Activated CD8-positive, alpha-beta memory T cell treated with anti-CD3 and anti-CD28 coated beads, Interleukin-2, amount 50 U/mL, for 4 hours (primary cell): ENCODE measurements around the gene STBD1.
"Not testable (repeated sequence)": the region's sequence is repeated elsewhere in the genome, so short reads cannot be mapped to it uniquely, and the experiment has no call there.

Experiments used
- DNase-seq: peaks from one replicate; pipeline ENCODE4 v3.0.0-alpha.2; 2020

Gene STBD1

GRCh38 chr4:76334885-76335284 lies 28.4 kb downstream of the STBD1 start:
- DNase-seq: no peak

DNA sequence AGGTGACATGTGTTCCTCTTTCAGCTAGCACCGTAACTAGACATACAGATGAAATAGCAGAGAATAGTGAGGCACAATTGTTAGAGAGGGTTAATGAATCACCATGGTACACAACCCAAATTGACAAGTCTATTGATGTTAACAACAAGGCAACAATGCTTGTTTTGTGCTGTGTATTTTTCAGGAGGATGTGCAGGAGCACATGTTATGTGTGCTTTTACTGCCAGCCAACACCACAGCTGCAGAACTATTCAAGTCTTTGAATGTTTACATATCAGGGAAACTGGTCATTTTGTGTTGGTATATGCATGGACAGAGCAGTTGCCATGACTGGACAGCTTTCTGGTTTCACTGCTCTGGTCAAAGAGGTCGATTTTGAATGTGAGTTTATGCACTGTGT lies 32.8 kb downstream of the STBD1 start:
- DNase-seq: no peak

GRCh38 chr4:76341063-76341462 lies 34.5 kb downstream of the STBD1 start:
- no peak for DNase-seq

DNA sequence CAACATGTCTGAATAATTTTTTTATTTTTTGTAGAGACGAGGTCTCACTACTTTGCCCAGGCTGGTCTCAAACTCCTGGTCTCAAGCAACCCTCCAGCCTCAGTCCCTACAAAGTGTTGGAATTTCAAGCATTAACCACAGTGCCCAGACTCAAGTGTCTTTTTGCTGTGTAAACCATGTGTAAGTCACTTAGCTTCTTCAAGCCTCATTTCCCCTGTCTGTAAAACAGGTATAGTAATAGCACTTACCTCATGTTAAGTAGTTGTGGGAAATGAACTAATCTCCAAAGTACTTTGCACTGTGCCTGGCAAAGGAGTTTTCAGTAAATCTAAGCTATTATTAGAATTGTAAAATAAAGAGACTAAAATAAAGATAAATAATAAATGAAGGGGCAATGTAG lies 35.7 kb downstream of the STBD1 start:
- no peak for DNase-seq

DNA sequence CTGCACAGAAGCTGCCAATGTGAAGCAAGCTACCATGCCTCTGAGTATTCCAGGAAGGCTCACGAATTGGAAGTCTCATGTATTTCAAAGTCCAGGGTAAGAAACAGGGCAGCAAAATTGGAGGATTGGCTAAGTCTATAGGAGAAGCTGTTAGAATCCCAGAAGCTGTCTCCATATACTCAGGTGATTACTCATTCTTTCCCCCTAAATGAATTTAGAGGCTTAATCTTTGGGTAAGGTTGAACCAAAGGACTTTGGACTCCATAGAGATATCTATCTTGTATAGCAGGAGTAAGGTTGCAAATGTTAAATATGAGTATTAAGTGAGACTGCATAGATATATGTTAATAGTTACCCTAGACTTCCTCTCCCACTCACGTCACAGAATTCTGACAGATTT lies 36.3 kb downstream of the STBD1 start:
- no peak for DNase-seq

- no peak for DNase-seq
These were observed 48.3 kb downstream of the STBD1 start for GRCh38 chr4:76354517-76355473.

- no peak for DNase-seq
These were observed 51.4 kb downstream of the STBD1 start for GRCh38 chr4:76357981-76358380.

DNA sequence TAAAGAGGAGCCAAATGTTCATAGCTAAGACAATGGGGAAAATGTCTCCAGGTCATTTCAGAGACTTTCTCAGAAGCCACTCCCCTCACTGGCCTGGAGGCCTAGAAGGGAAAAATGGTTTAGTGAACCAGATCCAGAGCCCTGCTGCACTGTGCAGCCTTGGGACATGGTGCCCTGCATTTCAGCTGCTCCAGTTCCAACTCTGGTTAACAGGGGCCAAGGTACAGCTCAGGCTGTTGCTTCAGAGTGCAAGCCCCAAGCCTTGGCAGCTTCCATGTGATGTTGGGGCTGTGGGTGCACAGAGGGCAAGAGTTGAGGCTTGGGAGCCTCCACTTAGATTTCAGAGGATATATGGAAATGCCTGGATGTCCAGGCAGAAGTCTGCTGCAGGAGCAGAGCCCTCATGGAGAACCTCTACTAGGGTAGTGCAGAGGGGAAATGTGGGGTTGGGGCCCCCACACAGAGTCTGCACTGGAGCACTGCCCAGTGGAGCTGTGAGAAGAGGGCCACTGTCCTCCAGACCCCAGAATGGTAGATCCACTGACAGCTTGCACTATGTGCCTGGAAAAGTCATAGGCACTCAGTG lies 53.4 kb downstream of the STBD1 start:
- not testable (repeated sequence) for DNase-seq
